ENCODE results near the gene PPP6R3. TPM values are rescaled to one million over a fixed set of nuclear protein-coding genes. Genes with fewer than 3 reads are reported as not detected.

Gene PPP6R3
- total and polyA plus RNA-seq, 11 donors: 23.2 to 93.8 (median 81.2) TPM

DNA sequence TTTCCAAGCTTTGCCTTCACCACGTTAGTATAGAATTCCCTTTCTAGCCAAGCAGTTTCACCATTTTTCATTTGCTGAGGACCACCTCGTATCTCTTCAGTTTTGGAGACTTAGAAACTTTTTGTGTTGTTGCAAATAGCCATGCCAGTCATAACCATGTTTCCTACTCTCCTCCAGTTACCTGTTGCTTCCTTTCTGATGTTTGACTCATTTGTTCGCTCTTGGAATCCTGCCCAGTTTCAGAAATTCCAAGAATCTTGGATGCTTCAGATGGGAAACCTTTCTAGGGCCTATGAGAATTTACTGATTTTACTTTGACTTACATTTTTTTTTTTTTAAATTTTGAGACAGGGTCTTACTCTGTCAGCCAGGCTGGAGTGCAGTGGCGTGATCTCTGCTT lies 65.4 kb downstream of the PPP6R3 start:
- no peaks in the 10 kb centered on the region for H3K27me3 ChIP-seq
- no peak for ATAC-seq
- peaks cover 0 to 82% (median 70%) of the 10 kb centered on the region in 9 donors for H3K36me3 ChIP-seq
- TF ChIP-seq, protein P1, sequence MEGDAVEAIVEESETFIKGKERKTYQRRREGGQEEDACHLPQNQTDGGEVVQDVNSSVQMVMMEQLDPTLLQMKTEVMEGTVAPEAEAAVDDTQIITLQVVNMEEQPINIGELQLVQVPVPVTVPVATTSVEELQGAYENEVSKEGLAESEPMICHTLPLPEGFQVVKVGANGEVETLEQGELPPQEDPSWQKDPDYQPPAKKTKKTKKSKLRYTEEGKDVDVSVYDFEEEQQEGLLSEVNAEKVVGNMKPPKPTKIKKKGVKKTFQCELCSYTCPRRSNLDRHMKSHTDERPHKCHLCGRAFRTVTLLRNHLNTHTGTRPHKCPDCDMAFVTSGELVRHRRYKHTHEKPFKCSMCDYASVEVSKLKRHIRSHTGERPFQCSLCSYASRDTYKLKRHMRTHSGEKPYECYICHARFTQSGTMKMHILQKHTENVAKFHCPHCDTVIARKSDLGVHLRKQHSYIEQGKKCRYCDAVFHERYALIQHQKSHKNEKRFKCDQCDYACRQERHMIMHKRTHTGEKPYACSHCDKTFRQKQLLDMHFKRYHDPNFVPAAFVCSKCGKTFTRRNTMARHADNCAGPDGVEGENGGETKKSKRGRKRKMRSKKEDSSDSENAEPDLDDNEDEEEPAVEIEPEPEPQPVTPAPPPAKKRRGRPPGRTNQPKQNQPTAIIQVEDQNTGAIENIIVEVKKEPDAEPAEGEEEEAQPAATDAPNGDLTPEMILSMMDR (IDR thresholded peaks at IDR 0.05): no peak
- TF ChIP-seq POLR2A (IDR thresholded peaks at IDR 0.05): no peak
- WGBS, 4 donors: 69 to 75% (median 75%) methylated on average over 4 of the region's 4 CpGs
- peaks cover 0 to 78% (median 43%) of the 10 kb centered on the region in 12 donors for H3K4me1 ChIP-seq
- intact Hi-C loops (cut with DNase I): loop anchor here in 3 of 10 donors (5.0 to 10.0 kb wide), 2 partner anchors 61 to 64 kb away; partner anchors contain the start of gene PPP6R3 (in 3 of the 3)
- H3K4me3 ChIP-seq: no peak overlapping the region
- H3K27ac ChIP-seq: no peak overlapping the region
- no peaks in the 10 kb centered on the region for H3K9me3 ChIP-seq
- no peak for DNase-seq

DNA sequence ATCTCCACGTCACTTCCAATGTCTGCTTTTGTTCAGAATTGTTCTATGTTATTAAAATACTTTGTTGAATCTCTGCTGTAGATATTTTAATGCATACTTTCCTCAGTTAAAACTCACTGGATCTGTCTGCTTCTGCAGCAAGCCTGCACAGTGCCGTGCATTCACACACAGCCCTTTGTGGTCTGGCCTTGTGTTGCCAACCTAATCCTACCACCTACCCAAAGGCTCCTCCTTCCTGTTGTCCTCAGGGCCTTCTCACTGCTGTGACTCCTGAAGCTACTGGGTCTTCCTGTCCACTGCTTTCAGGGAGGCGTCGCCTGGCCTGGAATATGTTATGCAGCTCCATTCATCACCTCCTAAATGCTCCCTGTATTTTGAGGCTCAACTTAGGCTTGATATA lies 67.0 kb downstream of the PPP6R3 start:
- Histone ChIP-seq H3K4me1 (peaks cover 0 to 86% (median 50%) of the 10 kb centered on the region in 12 donors), H3K9me3 (no peaks in the 10 kb centered on the region), H3K4me3 (no peak overlapping the region), H3K27me3 (no peaks in the 10 kb centered on the region), H3K36me3 (peaks cover 0 to 74% (median 54%) of the 10 kb centered on the region in 9 donors), H3K27ac (no peak overlapping the region)
- no peak for TF ChIP-seq POLR2A (IDR thresholded peaks at IDR 0.05)
- TF ChIP-seq, protein P1 (IDR thresholded peaks at IDR 0.05): no peak
- intact Hi-C loops (cut with DNase I): loop anchor here in 3 of 10 donors (5.0 to 10.0 kb wide), 2 partner anchors 63 to 65 kb away; partner anchors contain the start of gene PPP6R3 (in 3 of the 3)
- DNase-seq (no peak), ATAC-seq (no peak)
- WGBS, 4 donors: 63 to 75% (median 69%) methylated on average over 4 of the region's 4 CpGs

DNA sequence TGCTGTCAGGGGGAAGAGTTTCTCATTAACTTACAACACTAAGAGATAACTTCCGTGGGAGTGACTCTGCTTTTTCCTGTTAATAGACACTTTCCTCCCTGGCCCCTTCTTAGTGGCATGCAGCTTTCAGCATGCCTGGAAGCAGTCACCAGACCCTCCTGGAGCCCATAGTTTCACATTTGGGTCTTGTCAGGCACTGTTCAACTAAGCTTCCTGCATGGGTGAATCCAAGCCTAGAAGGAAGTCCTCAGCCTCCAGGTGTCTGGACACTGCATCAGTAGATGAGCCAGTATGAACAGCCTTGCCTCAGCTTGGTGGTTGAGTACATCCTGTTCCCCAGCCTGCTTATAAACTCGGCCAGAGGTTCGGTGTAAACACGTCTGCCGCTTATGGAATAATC lies 68.1 kb downstream of the PPP6R3 start:
- no peaks in the 10 kb centered on the region for H3K9me3 ChIP-seq
- no peak for DNase-seq
- no peaks in the 10 kb centered on the region for H3K27me3 ChIP-seq
- peak overlapping the region in 3 of 12 donors; percentile 3 to 33 (median 8) for H3K27ac ChIP-seq
- peaks cover 0 to 68% (median 48%) of the 10 kb centered on the region in 9 donors for H3K36me3 ChIP-seq
- no peak overlapping the region for H3K4me3 ChIP-seq
- peak; percentile 35 to 45 (median 39) for ATAC-seq
- peaks cover 0 to 84% (median 48%) of the 10 kb centered on the region in 12 donors for H3K4me1 ChIP-seq
- TF ChIP-seq, protein P1 (IDR thresholded peaks at IDR 0.05): no peak
- no peak for TF ChIP-seq POLR2A (IDR thresholded peaks at IDR 0.05)
- 29 to 42% (median 38%) methylated on average over 5 of the region's 5 CpGs for WGBS, 4 donors
- intact Hi-C loops (cut with DNase I): loop anchor here in 3 of 10 donors (5.0 to 10.0 kb wide), 2 partner anchors 64 to 66 kb away; partner anchors contain the start of gene PPP6R3 (in 3 of the 3)

DNA sequence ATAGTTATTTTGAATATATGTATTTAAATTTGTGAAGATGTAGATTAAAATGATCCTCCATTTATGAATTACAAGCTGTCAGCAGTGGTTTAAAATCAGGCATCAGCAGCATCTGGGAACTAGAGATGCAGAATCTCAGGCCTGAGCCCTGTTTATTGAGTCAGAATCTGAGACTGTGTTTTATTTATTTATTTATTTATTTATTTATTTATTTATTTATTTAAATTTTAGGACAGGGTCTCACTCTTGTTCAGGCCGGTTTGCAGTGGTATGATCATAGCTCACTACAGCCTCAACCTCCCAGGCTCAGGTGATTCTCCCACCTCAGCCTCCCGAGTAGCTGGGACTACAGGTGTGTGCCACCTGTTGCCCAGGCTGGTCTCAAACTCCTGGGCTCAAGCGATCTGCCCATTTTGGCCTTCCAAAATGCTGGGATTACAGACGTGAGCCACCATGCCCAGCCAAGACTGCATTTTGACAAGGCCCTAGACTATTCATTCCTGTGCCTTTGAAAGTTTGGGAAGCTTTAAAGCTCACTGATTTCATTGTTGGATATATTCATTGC lies 70.7 kb downstream of the PPP6R3 start:
- H3K9me3 ChIP-seq: no peaks in the 10 kb centered on the region
- DNase-seq (no peak), ATAC-seq (no peak)
- peaks cover 0 to 83% (median 33%) of the 10 kb centered on the region in 12 donors for H3K4me1 ChIP-seq
- H3K27ac ChIP-seq: no peak overlapping the region
- H3K4me3 ChIP-seq: no peak overlapping the region
- H3K27me3 ChIP-seq: no peaks in the 10 kb centered on the region
- WGBS, 4 donors: 89 to 94% (median 91%) methylated on average over 4 of the region's 4 CpGs
- intact Hi-C loops (cut with DNase I): no loop called here
- TF ChIP-seq, protein P1 (IDR thresholded peaks at IDR 0.05): no peak
- TF ChIP-seq POLR2A (IDR thresholded peaks at IDR 0.05): no peak
- peaks cover 0 to 62% (median 37%) of the 10 kb centered on the region in 9 donors for H3K36me3 ChIP-seq

Measured in heart left ventricle (tissue), 16 donors.